Kidney glomerular epithelial cell (primary cell): Measurements from ENCODE around the gene SORCS2.

ENCODE experiments used
- DNase-seq: peaks from one replicate; lab custom pipeline; 2025; lab: John Stamatoyannopoulos, UW

The SORCS2 gene

DNA sequence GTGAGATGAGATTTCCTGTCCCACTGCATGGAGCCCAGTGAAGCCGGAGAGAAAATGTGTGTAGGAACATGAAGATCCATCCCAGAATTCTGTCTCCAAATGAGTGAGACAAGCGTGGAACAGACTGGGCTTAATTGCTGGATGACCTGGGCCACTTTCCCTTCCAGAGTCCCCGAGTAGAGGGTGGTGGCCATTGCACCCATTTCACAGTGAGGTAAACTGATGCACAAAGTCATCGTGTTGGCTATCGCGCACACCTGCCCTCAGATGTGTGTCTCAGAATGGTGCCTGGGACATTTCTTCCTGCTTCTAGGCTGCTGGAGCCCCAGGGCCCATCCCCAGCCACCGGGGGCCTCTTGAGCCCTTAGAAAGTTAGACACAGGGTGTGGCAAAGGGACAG lies 285.4 kb downstream of the SORCS2 start:
- DNase-seq = no peak

DNA sequence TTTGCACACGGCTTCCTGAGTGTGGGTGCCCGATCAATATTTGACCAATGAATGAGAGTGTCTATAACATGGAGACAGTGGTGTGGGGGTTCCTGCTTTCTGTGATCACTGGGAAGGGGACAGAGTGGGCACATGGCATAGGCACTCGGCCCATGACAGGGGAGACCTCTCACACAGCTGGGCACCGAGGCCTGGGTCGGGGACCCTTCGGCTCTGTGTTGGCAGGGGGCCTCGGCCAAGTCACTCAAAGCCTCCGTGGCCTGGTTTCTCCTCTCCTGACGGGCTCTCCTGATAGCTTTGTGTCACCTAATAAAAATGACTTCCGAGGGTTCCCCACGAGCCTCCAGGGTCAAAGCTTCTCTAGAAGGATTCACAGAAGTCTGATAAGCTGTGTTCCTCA lies 286.3 kb downstream of the SORCS2 start:
- no peak for DNase-seq

GRCh38 chr4:7480423-7480822 lies 288.1 kb downstream of the SORCS2 start:
- DNase-seq = no peak

DNA sequence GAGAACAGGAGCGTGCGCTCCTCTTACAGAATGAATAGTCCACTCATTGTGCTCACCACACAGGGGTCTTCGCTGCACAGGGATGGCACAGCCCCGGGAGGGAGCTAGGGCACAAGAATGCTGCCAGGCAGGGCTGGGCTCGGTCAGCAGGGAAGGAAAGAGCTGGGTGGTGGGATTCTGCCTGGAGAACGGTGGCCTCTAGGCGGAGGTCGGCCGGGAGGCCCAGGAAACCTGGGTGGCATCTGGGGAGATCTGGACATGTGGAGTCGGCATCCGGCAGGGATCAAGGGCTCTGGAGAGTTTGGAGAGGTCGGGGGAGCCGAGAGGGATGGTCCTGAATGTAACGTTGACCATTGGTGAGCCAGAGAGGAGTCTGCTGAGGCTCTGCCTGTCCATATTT lies 288.9 kb downstream of the SORCS2 start:
- no peak for DNase-seq

DNA sequence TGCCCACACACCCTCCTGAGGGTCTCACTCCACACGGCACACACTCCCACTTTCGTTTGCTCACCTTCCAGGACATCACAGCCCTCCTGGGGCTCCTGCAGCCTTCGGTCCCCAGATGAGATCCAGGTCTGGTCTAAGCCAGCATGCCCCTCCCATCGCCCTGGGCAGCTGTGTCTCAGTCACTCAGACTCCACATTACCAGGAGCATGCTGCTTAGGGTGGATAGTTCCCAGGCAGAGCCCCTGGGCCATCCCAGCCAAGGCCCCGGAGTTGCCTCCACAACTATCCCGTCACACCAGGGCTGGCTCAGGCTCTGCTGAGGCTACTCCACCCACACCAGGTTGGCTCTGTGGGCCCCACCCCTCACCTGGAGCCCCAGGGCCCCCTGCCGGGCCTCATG lies 292.8 kb downstream of the SORCS2 start:
- DNase-seq = no peak

GRCh38 chr4:7486101-7486500 lies 293.8 kb downstream of the SORCS2 start:
- no peak for DNase-seq

GRCh38 chr4:7487502-7487901 lies 295.2 kb downstream of the SORCS2 start:
- DNase-seq = no peak

- no peak for DNase-seq
These were observed 295.8 kb downstream of the SORCS2 start for GRCh38 chr4:7487998-7488671.

GRCh38 chr4:7491915-7492314 lies 299.6 kb downstream of the SORCS2 start:
- DNase-seq = no peak

DNA sequence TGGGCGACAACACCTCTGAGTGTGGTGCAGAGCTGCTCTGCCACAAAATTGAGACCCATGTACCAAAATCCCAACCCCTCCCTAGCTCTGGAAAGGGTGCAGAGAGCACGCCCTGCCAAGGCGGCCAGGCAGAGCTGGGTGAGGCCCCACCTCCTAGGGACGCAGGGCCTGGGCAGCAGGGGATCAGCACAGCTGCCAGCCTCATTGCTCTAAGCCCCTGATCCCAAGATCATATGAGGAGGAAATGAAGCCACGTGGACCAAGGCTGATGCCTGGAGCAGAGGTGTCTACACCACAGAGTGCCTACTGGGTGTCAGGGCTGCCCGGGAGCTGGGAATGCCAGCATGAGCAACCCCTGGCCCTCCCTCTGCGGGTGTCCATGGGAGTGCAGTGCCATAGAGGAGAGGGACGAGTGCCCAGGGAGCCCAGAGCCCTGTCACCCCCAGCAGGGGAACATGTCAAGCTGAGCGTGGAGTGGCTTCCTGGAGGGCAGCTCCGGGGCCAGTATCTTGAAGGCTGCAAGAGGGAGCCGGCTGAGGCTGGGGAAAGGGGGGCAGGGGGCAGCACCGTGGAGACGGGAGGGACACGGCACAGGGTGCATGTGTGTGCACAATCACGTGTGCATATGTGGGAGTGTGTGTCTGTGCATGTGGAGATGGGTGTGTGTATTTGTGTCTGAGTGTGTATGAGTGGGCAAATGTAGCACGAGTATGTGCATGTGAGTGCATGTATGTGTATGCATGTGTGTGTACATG lies 306.3 kb downstream of the SORCS2 start:
- no peak for DNase-seq

DNA sequence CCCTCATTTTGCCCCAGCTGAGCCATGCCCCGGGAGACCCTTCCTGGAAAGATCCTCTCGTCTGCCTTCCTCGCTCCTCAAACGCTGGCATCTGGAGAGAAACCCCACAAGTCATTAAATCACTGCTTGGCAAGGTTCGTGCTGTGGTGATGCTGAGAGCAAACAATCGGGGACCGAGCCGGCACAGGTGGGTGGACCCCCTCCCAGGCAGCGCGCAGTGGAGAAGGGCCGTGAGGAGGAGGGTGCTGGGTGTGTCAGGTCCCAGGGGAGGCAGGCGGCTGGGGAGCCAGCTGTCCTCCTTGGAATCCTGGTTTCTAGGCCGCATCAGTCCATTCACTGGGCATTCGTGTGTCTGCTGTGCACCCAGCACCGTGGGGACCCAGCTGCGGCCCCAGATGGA lies 307.3 kb downstream of the SORCS2 start:
- no peak for DNase-seq

DNA sequence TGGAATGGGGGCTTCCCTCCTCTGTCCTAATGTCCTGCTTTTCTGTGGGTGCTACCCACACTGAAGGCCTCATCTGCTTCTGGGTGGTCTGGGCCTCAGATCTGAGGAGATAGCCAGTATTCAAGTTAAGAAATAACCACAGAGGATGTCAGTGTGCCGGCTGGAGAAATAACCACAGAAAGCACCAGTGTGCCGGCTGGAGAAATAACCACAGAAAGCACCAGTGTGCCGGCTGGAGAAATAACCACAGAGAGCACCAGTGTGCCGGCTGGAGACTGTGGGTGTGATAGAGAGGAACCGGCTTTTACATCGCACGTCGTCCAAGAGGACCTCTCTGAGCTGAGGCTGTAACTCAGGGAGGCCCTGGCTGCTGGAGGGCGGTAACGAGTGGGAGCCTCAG lies 308.1 kb downstream of the SORCS2 start:
- no peak for DNase-seq

DNA sequence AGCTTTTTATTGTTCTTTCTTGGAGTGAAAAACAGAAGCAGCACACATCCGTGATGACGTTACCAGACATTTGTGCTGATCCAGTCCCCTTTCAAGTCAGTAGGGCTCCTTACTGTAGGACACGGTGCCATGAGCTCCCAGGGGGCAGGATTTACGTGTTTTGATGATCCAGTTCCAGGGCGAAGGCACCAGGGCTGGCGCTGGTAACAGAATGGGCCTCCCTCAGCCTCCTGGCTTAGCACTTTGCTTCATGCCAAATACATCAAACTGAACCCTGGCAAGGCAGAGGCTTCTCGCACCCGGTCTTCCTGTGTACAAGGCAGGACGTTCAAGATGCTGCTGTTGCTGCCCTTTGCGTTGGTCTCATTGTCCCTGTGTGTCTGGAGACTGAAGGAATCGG lies 309.0 kb downstream of the SORCS2 start:
- no peak for DNase-seq

GRCh38 chr4:7501873-7502272 lies 309.5 kb downstream of the SORCS2 start:
- no peak for DNase-seq

DNA sequence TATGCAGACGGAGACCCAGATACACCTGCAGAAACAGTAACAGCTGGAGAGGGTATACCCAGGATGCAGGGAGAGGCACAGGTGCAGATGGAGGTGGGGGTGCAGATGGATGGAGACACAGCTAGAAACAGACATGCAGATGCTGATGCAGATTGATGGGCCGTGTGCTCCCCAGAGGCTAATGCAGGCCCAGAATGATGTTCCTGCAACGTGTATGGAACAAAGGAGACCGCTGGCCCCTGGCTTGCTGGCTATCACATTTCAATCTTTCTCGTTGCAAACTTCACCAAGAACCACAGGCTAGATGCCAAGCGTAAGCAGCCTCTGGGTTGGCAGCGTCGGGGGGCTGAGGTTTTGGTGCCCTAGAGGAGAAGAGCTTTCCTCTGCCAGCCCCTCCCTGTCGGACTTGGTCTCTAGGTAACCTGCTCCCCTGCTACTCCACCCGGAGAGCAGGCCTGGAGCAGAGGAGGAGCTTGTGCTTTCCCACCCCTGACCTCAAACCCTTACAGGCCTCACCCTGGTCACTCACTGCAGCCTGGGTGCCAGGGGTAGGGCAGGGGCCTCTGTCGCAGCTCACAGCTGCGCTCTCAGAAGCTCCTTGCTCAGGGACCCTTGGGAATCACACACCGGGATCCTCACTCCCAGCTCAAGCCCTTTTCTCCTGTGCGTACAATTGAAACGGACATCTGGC lies 311.4 kb downstream of the SORCS2 start:
- DNase-seq = no peak

GRCh38 chr4:7505116-7505900 lies 313.0 kb downstream of the SORCS2 start:
- no peak for DNase-seq

DNA sequence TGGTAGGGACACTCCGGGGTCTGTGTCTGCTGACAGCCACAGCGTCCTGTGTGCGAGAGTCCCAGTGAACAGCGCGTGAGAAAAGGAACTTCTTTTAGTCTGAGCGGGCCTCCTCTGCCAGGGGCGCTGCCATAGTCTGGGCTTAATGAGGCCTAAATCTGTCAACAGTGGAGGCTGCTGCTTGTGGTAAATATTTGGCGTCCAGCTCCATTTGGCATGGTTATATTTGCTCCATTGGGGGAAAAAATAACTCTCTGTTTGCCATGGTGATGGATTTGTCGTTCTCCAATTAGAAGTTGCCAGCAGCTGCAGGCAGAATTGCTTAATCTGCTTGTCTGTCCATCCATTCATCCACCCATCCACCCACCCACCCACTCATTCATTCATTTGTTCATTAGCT lies 313.8 kb downstream of the SORCS2 start:
- no peak for DNase-seq

- no peak for DNase-seq
These were observed 314.2 kb downstream of the SORCS2 start for GRCh38 chr4:7506572-7506971.

- DNase-seq = no peak
These were observed 315.0 kb downstream of the SORCS2 start for GRCh38 chr4:7507381-7507780.

GRCh38 chr4:7510066-7510465 lies 317.7 kb downstream of the SORCS2 start:
- no peak for DNase-seq

GRCh38 chr4:7510538-7510937 lies 318.2 kb downstream of the SORCS2 start:
- DNase-seq = no peak

GRCh38 chr4:7511525-7511924 lies 319.2 kb downstream of the SORCS2 start:
- DNase-seq = no peak
